OCI-LY1 (cell line): ENCODE results near the gene BRCA1.

Experiments
- EZH2 ChIP-seq: fragments of 200-600 bp; sonication (generic), shearing (Covaris generic); IDR thresholded peaks from 2 replicates; pipeline ENCODE4 v1.8.0; 2017; ENCODE audit warnings: borderline replicate concordance, mixed run types, mild to moderate bottlenecking, antibody characterized with exemption, low read length, moderate library complexity, mixed read lengths
- TF ChIP-seq, protein P1 (sequence below): fragments of 200-600 bp; sonication (generic), shearing (Covaris generic); IDR thresholded peaks from 2 replicates; pipeline ENCODE4 v1.5.1; 2017; ENCODE audit warnings: mild to moderate bottlenecking, antibody characterized with exemption, low read length, moderate library complexity, mixed read lengths

DNA sequence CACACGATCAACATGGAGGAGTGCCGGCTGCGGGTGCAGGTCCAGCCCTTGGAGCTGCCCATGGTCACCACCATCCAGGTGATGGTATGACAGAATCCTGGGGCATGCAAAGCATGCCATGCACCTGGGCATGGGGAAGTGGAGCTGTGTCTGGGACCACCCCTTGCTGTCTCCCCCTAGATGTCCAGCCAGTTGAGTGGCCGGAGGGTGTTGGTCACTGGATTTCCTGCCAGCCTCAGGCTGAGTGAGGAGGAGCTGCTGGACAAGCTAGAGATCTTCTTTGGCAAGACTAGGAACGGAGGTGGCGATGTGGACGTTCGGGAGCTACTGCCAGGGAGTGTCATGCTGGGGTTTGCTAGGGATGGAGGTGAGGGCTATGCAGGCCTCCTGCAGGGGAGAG lies 111.9 kb downstream of the BRCA1 start:
- TF ChIP-seq, protein P1, sequence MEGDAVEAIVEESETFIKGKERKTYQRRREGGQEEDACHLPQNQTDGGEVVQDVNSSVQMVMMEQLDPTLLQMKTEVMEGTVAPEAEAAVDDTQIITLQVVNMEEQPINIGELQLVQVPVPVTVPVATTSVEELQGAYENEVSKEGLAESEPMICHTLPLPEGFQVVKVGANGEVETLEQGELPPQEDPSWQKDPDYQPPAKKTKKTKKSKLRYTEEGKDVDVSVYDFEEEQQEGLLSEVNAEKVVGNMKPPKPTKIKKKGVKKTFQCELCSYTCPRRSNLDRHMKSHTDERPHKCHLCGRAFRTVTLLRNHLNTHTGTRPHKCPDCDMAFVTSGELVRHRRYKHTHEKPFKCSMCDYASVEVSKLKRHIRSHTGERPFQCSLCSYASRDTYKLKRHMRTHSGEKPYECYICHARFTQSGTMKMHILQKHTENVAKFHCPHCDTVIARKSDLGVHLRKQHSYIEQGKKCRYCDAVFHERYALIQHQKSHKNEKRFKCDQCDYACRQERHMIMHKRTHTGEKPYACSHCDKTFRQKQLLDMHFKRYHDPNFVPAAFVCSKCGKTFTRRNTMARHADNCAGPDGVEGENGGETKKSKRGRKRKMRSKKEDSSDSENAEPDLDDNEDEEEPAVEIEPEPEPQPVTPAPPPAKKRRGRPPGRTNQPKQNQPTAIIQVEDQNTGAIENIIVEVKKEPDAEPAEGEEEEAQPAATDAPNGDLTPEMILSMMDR = no peak
- TF ChIP-seq EZH2 = no peak
